Adrenal gland (tissue), 5 donors: ENCODE data around the gene TEX2.

Experiments used
- CTCF ChIP-seq, 6 experiments: fragments of 450-650 bp in 4 of 6; fragments of 200-600 bp in 2 of 6; sonication (generic) in 1 of 6; IDR thresholded peaks; 1 replicate in 5 of 6; 2 replicates in 1 of 6; pipeline versions ENCODE4 v1.5.1 to v1.8.0; 2016 to 2021; ENCODE audit warnings: antibody characterized with exemption in 6 of 6, mild to moderate bottlenecking in 2 of 6, moderate library complexity in 1 of 6
- POLR2A ChIP-seq, 2 donors: fragments of 450-650 bp; IDR thresholded peaks; one replicate each; pipeline ENCODE4 v1.6.1; 2017; ENCODE audit warnings: antibody characterized with exemption in 2 of 2, mild to moderate bottlenecking in 2 of 2, moderate library complexity in 1 of 2
- donor health status: DM: no; HTN: no; CAD: no.

- TF ChIP-seq CTCF (IDR thresholded peaks at IDR 0.05) (no peak), POLR2A (IDR thresholded peaks at IDR 0.05) (peak in 1 of 2 donors; percentile 58)
Observed at GRCh38 chr17:64117981-64118979, 144.8 kb downstream of the TEX2 start.
